Cardiac atrium fibroblast (primary cell): ENCODE data around the gene TIMM8B. TPM values are rescaled to one million over a fixed set of nuclear protein-coding genes. Genes with fewer than 3 reads are reported as not detected.

Source experiments
- total RNA-seq: library from RNA; depleted of rRNA; stranded (reverse); fragments of >200 nt; gene quantifications from 2 replicates; pipeline ENCODE4 v1.2.3, GENCODE V29; 2015

TIMM8B gene, protein sequence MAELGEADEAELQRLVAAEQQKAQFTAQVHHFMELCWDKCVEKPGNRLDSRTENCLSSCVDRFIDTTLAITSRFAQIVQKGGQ
- 56.1 and 59.9 TPM in 2 replicates for total RNA-seq

DNA sequence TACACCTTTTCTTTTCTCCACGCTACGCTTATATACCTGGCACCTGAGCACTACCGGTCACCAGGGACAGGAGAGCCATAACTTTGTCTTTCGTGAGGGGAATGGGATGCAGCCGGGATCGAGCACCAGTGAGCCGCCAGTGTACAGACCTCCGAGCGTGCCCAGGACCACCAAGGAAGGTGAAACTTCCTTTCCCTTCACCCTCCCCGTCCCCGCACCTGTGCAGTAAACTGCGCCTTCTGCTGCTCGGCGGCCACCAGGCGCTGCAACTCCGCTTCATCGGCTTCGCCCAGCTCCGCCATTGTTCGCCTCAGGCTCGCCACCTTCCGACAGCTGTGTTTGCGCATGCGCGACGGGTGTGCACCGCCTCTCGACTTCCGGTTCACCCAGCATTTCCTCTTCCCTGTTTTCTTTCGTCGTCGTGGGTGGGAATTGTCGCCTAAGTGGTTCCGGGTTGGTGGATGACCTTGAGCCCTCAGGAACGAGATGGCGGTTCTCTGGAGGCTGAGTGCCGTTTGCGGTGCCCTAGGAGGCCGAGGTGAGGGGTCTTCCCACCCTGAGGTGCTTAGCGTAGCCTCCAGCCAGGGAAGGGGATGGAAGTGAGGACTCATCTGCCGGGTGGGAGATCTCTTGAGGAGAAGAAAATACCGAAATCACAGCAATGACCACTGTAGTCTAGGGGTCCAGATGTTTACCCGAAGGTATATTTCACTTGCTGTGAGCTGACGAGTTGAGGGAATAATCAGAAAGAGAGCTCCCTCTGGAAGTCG, at the start of gene TIMM8B, which contains the start of gene SDHD:
TIMM8B (minus strand) TSS at position 335 of the 770 bp plus-strand sequence; CDS start at position 302, 33 bp downstream.
SDHD (plus strand) TSS at position 452 of the 770 bp plus-strand sequence; CDS start at position 487, 35 bp downstream.

DNA sequence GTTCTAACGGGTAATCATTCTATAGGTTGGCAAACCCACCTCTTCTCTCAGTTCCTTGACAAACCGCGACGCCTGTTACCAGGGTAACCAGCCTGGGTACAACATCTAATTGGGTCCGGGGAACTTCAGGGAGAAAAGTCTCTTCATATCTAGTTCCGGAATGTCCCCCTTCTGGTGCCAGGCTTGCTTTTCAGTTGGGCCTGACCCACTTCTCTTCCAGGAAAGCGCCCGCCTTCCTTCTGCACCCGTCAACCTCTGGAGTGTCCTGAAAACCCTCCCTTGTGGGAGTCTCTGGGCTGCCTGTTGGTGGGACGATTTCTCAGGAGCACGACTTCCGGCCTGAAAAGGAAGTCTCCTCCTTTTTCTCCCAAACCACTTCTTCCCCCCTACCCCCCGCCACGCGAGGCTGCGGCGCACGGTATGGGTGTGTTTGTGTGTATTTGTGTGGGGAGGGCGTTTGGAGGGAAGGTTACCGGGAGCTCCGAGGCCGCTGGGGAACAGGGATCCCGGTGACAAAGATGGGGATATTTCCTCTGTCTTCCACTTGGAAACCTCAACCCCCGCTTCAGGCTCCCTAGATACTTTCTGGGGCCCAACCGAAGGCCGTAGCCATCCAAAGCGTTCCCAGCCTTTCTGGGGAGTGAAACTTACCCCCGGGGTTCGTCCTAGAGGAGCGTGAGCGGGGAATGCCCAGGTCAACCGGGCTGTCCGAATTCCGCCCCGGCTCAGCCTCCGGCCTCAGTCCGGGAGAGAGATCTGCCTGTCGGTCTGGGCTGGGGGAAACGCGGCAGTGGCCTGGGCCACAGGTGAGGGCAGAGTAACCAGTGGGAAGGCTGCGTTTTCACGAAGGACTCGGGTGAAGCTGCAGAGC, 12.4 kb downstream of the TIMM8B start, which contains the start of the genes NKAPD1 and PIH1D2:
NKAPD1 (plus strand) TSS at position 359 of the 871 bp plus-strand sequence. CDS start 1,276 bp downstream, outside the sequence.
PIH1D2 (minus strand) TSS at position 77 of the 871 bp plus-strand sequence. CDS start 843 bp downstream, outside the sequence.

Other genes with a start within 250 kb of the TIMM8B start
- gene ALG9, start 215.2 kb downstream of the TIMM8B start, total RNA-seq: 28.3 and 35.3 TPM in 2 replicates
- 0.97 and 2.0 TPM in 2 replicates for gene FDXACB1, start 207.6 kb downstream of the TIMM8B start, total RNA-seq
- 8.7 and 28.7 TPM in 2 replicates for gene CFAP68, start 207.2 kb downstream of the TIMM8B start, total RNA-seq
- 50.5 and 78.7 TPM in 2 replicates for gene CRYAB, start 175.0 kb downstream of the TIMM8B start, total RNA-seq
- 0.36 and 1.9 TPM in 2 replicates for gene HSPB2, start 174.0 kb downstream of the TIMM8B start, total RNA-seq
- 0.65 and 4.3 TPM in 2 replicates for gene C11orf52, start 167.8 kb downstream of the TIMM8B start, total RNA-seq
- 12.5 and 15.2 TPM in 2 replicates for gene DIXDC1, start 149.4 kb downstream of the TIMM8B start, total RNA-seq
- 29.1 and 30.5 TPM in 2 replicates for gene DLAT, start 61.3 kb downstream of the TIMM8B start, total RNA-seq
- 0.18 and 0.32 TPM in 2 replicates for gene PIH1D2, start 12.7 kb downstream of the TIMM8B start, total RNA-seq
- 13.9 and 14.7 TPM in 2 replicates for gene NKAPD1, start 12.5 kb downstream of the TIMM8B start, total RNA-seq
- gene SDHD, start 117 bp upstream of the TIMM8B start, total RNA-seq: 85.4 and 87.9 TPM in 2 replicates
- gene IL18, start 77.3 kb upstream of the TIMM8B start, total RNA-seq: 3.6 TPM in 1 of 2 replicates, not detected in the other
- not detected in 2 replicates for gene TEX12, start 80.6 kb upstream of the TIMM8B start, total RNA-seq
- gene BCO2, start 88.8 kb upstream of the TIMM8B start, total RNA-seq: 0.72 and 1.8 TPM in 2 replicates
- gene PTS, start 139.7 kb upstream of the TIMM8B start, total RNA-seq: 21.5 and 26.6 TPM in 2 replicates
- not detected in 2 replicates for gene PLET1, start 174.1 kb upstream of the TIMM8B start, total RNA-seq